MM.1S (cell line): Measurements from ENCODE around the gene SGSM1.

ENCODE experiments used
- DNase-seq: peaks from one replicate; pipeline ENCODE4 v3.0.0-alpha.2; 2015
- H2AFZ ChIP-seq: fragments of 300-600 bp; sonication (generic); 2 replicates; pipeline ENCODE4 v1.6.0; 2016; ENCODE audit warnings: antibody characterized with exemption, low read length
- H3F3A ChIP-seq: fragments of 300-600 bp; sonication (generic); 2 replicates; pipeline ENCODE4 v1.6.1; 2016; ENCODE audit warnings: mild to moderate bottlenecking, antibody characterized with exemption, low read length, moderate library complexity, mixed read lengths; ENCODE audit not compliant: insufficient read depth
- H3K27ac ChIP-seq: fragments of 300-600 bp; sonication (generic); 2 replicates; pipeline ENCODE4 v1.5.1; 2016; ENCODE audit warnings: mild to moderate bottlenecking, low read length
- H3K27me3 ChIP-seq: fragments of 300-600 bp; sonication (generic); replicated peaks from 2 replicates; pipeline ENCODE4 v1.6.0; 2016; ENCODE audit warnings: low read length; ENCODE audit not compliant: insufficient read depth
- H3K36me3 ChIP-seq: fragments of 300-600 bp; sonication (generic); replicated peaks from 2 replicates; pipeline ENCODE4 v1.6.1; 2016; ENCODE audit warnings: mild to moderate bottlenecking, low read length, mixed read lengths; ENCODE audit not compliant: insufficient read depth
- H3K4me1 ChIP-seq: fragments of 300-600 bp; sonication (generic); 2 replicates; pipeline ENCODE4 v1.6.1; 2016; ENCODE audit warnings: low read length, mixed read lengths
- H3K4me2 ChIP-seq: fragments of 300-600 bp; sonication (generic); 2 replicates; pipeline ENCODE4 v1.6.0; 2016; ENCODE audit warnings: low read depth, low read length
- H3K4me3 ChIP-seq: fragments of 300-600 bp; sonication (generic); 2 replicates; pipeline ENCODE4 v1.5.1; 2016; ENCODE audit warnings: low read length, mixed read lengths
- H3K79me2 ChIP-seq: fragments of 300-600 bp; sonication (generic); 2 replicates; pipeline ENCODE4 v1.6.1; 2016; ENCODE audit warnings: mixed run types, low read length, mixed read lengths
- H3K9ac ChIP-seq: fragments of 300-600 bp; sonication (generic); 2 replicates; pipeline ENCODE4 v1.6.1; 2016; ENCODE audit warnings: low read length, mixed read lengths
- H3K9me2 ChIP-seq: fragments of 300-600 bp; sonication (generic); replicated peaks from 2 replicates; pipeline ENCODE4 v1.6.1; 2016; ENCODE audit warnings: mild to moderate bottlenecking, low read length, mixed read lengths; ENCODE audit not compliant: insufficient read depth
- H3K9me3 ChIP-seq: fragments of 300-600 bp; sonication (generic); replicated peaks from 2 replicates; pipeline ENCODE4 v1.6.1; 2016; ENCODE audit warnings: mild to moderate bottlenecking, low read length, mixed read lengths; ENCODE audit not compliant: insufficient read depth
- H4K20me1 ChIP-seq: fragments of 300-600 bp; sonication (generic); 2 replicates; pipeline ENCODE4 v1.6.1; 2016; ENCODE audit warnings: mild to moderate bottlenecking, low read length, moderate library complexity, mixed read lengths; ENCODE audit not compliant: insufficient read depth
- CTCF ChIP-seq: fragments of 300-600 bp; sonication (generic); IDR thresholded peaks from 2 replicates; pipeline ENCODE4 v1.5.1; 2016; ENCODE audit warnings: antibody characterized with exemption, low read length, mixed read lengths
- EZH2 ChIP-seq: fragments of 300-600 bp; sonication (generic); optimal IDR thresholded peaks from 2 replicates; pipeline ENCODE3; 2017; ENCODE audit warnings: low read depth, mild to moderate bottlenecking, antibody characterized with exemption, low read length, mixed read lengths
- EZH2phosphoT487 ChIP-seq: fragments of 300-600 bp; sonication (generic); IDR thresholded peaks from 2 replicates; pipeline ENCODE4 v1.6.1; 2018; ENCODE audit warnings: antibody characterized with exemption, low read length

The SGSM1 gene

GRCh38 chr22:24810043-24810749 is 4.2 kb downstream of the SGSM1 start:
- Histone ChIP-seq H3K36me3 (no peaks in the 10 kb centered on the region), H3K9me3 (no peaks in the 10 kb centered on the region), H3K9me2 (no peaks in the 10 kb centered on the region), H3K4me3 (no peak overlapping the region), H4K20me1 (no peaks in the 10 kb centered on the region), H3K4me1 (no peaks in the 10 kb centered on the region), H3K9ac (no peak overlapping the region), H3K4me2 (no peak overlapping the region), H3K27ac (no peak overlapping the region), H3F3A (no peaks in the 10 kb centered on the region), H3K27me3 (peaks cover 75% of the 10 kb centered on the region), H3K79me2 (no peaks in the 10 kb centered on the region), H2AFZ (no peak overlapping the region)
- no peak for TF ChIP-seq EZH2
- no peak for TF ChIP-seq EZH2phosphoT487
- TF ChIP-seq CTCF = no peak
- no peak for DNase-seq

- Histone ChIP-seq H3K4me1 (no peaks in the 10 kb centered on the region), H3K79me2 (no peaks in the 10 kb centered on the region)
- no peak for DNase-seq
Observed at GRCh38 chr22:24812950-24813775, 7.2 kb downstream of the SGSM1 start.

More at GRCh38 chr22:24812950-24813775, 7.2 kb downstream of the SGSM1 start:
- Histone ChIP-seq H3K27me3 (peaks cover 77% of the 10 kb centered on the region), H3K9me3 (no peaks in the 10 kb centered on the region), H3K4me2 (no peak overlapping the region), H2AFZ (no peak overlapping the region), H3K27ac (no peak overlapping the region), H3K36me3 (no peaks in the 10 kb centered on the region), H3K9me2 (no peaks in the 10 kb centered on the region), H3K4me3 (no peak overlapping the region), H3F3A (no peaks in the 10 kb centered on the region), H3K9ac (no peak overlapping the region), H4K20me1 (no peaks in the 10 kb centered on the region)
- no peak for TF ChIP-seq EZH2phosphoT487
- no peak for TF ChIP-seq EZH2
- TF ChIP-seq CTCF = no peak
